SK-N-SH (cell line): ENCODE data around the gene CCDC187.

ENCODE experiments used
- EP300 ChIP-seq, 2 experiments: IDR thresholded peaks; 2 replicates each; pipeline versions ENCODE4 v1.4.0 to v1.6.1; 2012; ENCODE audit warnings: borderline replicate concordance in 1 of 2, low read depth in 1 of 2, low read length in 1 of 2
- NRF1 ChIP-seq: IDR thresholded peaks from 2 replicates; pipeline ENCODE4 v1.6.1; 2012; ENCODE audit warnings: low read depth, mild to moderate bottlenecking, low read length
- RFX5 ChIP-seq: IDR thresholded peaks from 2 replicates; pipeline ENCODE4 v1.6.1; 2012; ENCODE audit warnings: mild to moderate bottlenecking, improper control_type of control experiment, low read length
- SIN3A ChIP-seq: IDR thresholded peaks from 2 replicates; pipeline ENCODE4 v1.6.1; 2012; ENCODE audit warnings: low read depth, mild to moderate bottlenecking, low read length, moderate library complexity, borderline replicate concordance
- TAF1 ChIP-seq: IDR thresholded peaks from 2 replicates; pipeline ENCODE4 v1.6.1; 2012; ENCODE audit warnings: low read depth, mild to moderate bottlenecking, low read length, moderate library complexity, borderline replicate concordance
- YY1 ChIP-seq: IDR thresholded peaks from 2 replicates; pipeline ENCODE4 v1.4.0; 2012; ENCODE audit warnings: low read depth, mild to moderate bottlenecking
- TF ChIP-seq, protein P1 (sequence below): fragments of 200-600 bp; sonication (generic); IDR thresholded peaks from 2 replicates; pipeline ENCODE4 v1.6.1; 2017; ENCODE audit warnings: antibody characterized with exemption, mild to moderate bottlenecking, moderate library complexity

DNA sequence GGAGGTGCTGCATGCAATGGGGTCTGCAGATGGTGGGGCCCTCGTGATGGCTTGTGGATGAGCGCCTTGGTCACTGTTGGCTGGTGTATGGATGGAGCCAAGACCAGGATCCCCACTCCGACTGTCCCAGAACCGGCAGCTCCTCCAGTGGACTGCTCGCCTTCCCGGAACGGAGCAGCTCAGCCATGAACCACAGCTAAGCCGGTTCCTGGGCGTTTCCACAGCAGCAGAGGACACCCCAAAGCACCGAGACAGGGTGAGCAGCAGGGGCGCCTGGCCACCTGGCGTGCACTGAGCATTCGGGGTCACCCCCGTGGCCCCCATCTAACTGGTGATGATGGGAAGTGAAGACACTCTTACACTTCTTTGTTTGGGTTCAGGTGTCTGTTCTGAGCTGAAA, 26.1 kb downstream of the CCDC187 start:
- TF ChIP-seq EP300 (IDR thresholded peaks at IDR 0.05; ENCODE audit: borderline replicate concordance in 1 of 2, low read depth in 1 of 2, low read length in 1 of 2): no peak
- no peak for TF ChIP-seq YY1
- TF ChIP-seq, protein P1, sequence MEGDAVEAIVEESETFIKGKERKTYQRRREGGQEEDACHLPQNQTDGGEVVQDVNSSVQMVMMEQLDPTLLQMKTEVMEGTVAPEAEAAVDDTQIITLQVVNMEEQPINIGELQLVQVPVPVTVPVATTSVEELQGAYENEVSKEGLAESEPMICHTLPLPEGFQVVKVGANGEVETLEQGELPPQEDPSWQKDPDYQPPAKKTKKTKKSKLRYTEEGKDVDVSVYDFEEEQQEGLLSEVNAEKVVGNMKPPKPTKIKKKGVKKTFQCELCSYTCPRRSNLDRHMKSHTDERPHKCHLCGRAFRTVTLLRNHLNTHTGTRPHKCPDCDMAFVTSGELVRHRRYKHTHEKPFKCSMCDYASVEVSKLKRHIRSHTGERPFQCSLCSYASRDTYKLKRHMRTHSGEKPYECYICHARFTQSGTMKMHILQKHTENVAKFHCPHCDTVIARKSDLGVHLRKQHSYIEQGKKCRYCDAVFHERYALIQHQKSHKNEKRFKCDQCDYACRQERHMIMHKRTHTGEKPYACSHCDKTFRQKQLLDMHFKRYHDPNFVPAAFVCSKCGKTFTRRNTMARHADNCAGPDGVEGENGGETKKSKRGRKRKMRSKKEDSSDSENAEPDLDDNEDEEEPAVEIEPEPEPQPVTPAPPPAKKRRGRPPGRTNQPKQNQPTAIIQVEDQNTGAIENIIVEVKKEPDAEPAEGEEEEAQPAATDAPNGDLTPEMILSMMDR: 0 out of 2 replicates have a peak, but pooled peaks have one; percentile 12
- no peak for TF ChIP-seq SIN3A
- TF ChIP-seq NRF1: no peak
- TF ChIP-seq TAF1: no peak
- TF ChIP-seq RFX5: no peak
